ENCODE results near the gene PSPH. TPM values are rescaled to one million over a fixed set of nuclear protein-coding genes. Genes with fewer than 3 reads are reported as not detected.
A peak's percentile ranks its signal among the peaks of the same experiment; 100 is the strongest.

Gene PSPH
- total and polyA plus RNA-seq, 10 of the 15 experiments (the other 5 are each of a cell fraction or from before 2014, with no cell fraction given), result 5.2 to 36.4 (median 23.9) TPM

GRCh38 chr7:55966851-55967250 lies 84.4 kb downstream of the PSPH start:
- 87% methylated on average over 6 of the region's 6 CpGs for WGBS (ENCODE audit: insufficient coverage, insufficient replicate concordance, low lambda C conversion rate, missing lambda C conversion rate)
- no peak for ATAC-seq
- H3K27ac ChIP-seq (ENCODE audit: control insufficient read depth, insufficient read depth), result no peak overlapping the region

GRCh38 chr7:55965805-55966421 lies 85.3 kb downstream of the PSPH start:
- Histone ChIP-seq H3K36me3 (ENCODE audit: control insufficient read depth in 2 of 2, insufficient read depth in 2 of 2, low read length in 1 of 2) (no peaks in the 10 kb centered on the region; a peak in 1 of 4 replicates), H3K4me1 (ENCODE audit: control insufficient read depth, insufficient read depth, low read length) (peaks cover 6% of the 10 kb centered on the region), H4K20me1 (ENCODE audit: control insufficient read depth, insufficient read depth) (no peaks in the 10 kb centered on the region), H3K4me2 (ENCODE audit: control insufficient read depth, insufficient read depth) (peak overlapping the region; percentile 26), H2AFZ (ENCODE audit: control insufficient read depth, low read depth, low read length) (no peak overlapping the region), H3K4me3 (no peak overlapping the region), H3K79me2 (ENCODE audit: control insufficient read depth, insufficient read depth, low read length) (peaks cover 12% of the 10 kb centered on the region), H3K27me3 (replicated peaks in 1 of 2; ENCODE audit: control insufficient read depth in 2 of 2, insufficient read depth in 2 of 2, low read length in 1 of 2) (no peaks in the 10 kb centered on the region), H3K27ac (ENCODE audit: control insufficient read depth, insufficient read depth) (no peak overlapping the region), H3K9ac (ENCODE audit: control insufficient read depth, insufficient read depth, low read length) (no peak overlapping the region), H3K9me3 (replicated peaks; ENCODE audit: control insufficient read depth, insufficient read depth, low read length) (no peaks in the 10 kb centered on the region)
- POLR2A ChIA-PET, result no interaction called here
- ATAC-seq (no peak), FAIRE-seq (no peak), DNase-seq (ENCODE audit: low read depth, low spot score) (no peak)
- SMC1A ChIA-PET (ENCODE audit: uncharacterized antibody, unreplicated experiment), result interaction anchor here (0.9 to 2.2 kb wide), 2 partner anchors 11 to 325 kb away, joined by 3 to 6 read pairs; no protein-coding TSS in a partner anchor
- in situ Hi-C loops (cut with MboI) (loop anchor here (5.0 kb wide), 1 partner anchor 319 kb away; no protein-coding TSS in a partner anchor), intact Hi-C loops (cut with micrococcal nuclease; ENCODE audit: unreplicated experiment) (loop anchor here (5.0 to 10.0 kb wide), 3 partner anchors 96 to 661 kb away; partner anchors contain the start of gene SUMF2)
- BruUV-seq (replicated peaks), result no TSS peak
- TF ChIP-seq HDAC6 (IDR thresholded peaks at IDR 0.05; ENCODE audit: unreplicated experiment) (no peak), EZH2 (IDR thresholded peaks at IDR 0.05; ENCODE audit: borderline replicate concordance, control insufficient read depth, low read depth, low read length) (no peak), NFIC (IDR thresholded peaks at IDR 0.05; ENCODE audit: low read depth, low read length) (no peak), ZNF622 (IDR thresholded peaks at IDR 0.05) (no peak), JUNB (IDR thresholded peaks at IDR 0.05) (no peak), LARP7 (IDR thresholded peaks at IDR 0.05) (no peak), RAD51 (IDR thresholded peaks at IDR 0.05) (no peak), TCF12 (IDR thresholded peaks at IDR 0.05; ENCODE audit: low read depth, low read length) (no peak)
- RAD21 ChIA-PET (ENCODE audit: unreplicated experiment), result no interaction called here
- 97% methylated on average over 13 of the region's 13 CpGs for WGBS (ENCODE audit: insufficient coverage, insufficient replicate concordance, low lambda C conversion rate, missing lambda C conversion rate)
- CTCF ChIA-PET, result interaction anchor here (0.8 to 1.3 kb wide), 3 partner anchors 10 to 666 kb away, joined by 3 read pairs; no protein-coding TSS in a partner anchor

More at GRCh38 chr7:55966851-55967250, 84.4 kb downstream of the PSPH start:
- ChIA-PET POLR2A (no interaction called here), CTCF (interaction anchor here (1.0 to 1.3 kb wide), 2 partner anchors 108 to 325 kb away, joined by 3 read pairs; no protein-coding TSS in a partner anchor), RAD21 (ENCODE audit: unreplicated experiment) (no interaction called here), SMC1A (ENCODE audit: uncharacterized antibody, unreplicated experiment) (interaction anchor here (0.9 kb wide), 1 partner anchor 10 kb away, joined by 3 read pairs; no protein-coding TSS in a partner anchor)
- no peak for FAIRE-seq
- Histone ChIP-seq H3K4me1 (ENCODE audit: control insufficient read depth, insufficient read depth, low read length) (peaks cover 6% of the 10 kb centered on the region), H3K4me2 (ENCODE audit: control insufficient read depth, insufficient read depth) (no peak overlapping the region), H3K79me2 (ENCODE audit: control insufficient read depth, insufficient read depth, low read length) (peaks cover 12% of the 10 kb centered on the region), H3K9me3 (replicated peaks; ENCODE audit: control insufficient read depth, insufficient read depth, low read length) (no peaks in the 10 kb centered on the region), H4K20me1 (ENCODE audit: control insufficient read depth, insufficient read depth) (no peaks in the 10 kb centered on the region), H2AFZ (ENCODE audit: control insufficient read depth, low read depth, low read length) (no peak overlapping the region), H3K4me3 (no peak overlapping the region), H3K9ac (ENCODE audit: control insufficient read depth, insufficient read depth, low read length) (no peak overlapping the region), H3K36me3 (ENCODE audit: control insufficient read depth in 2 of 2, insufficient read depth in 2 of 2, low read length in 1 of 2) (no peaks in the 10 kb centered on the region; a peak in 1 of 4 replicates), H3K27me3 (replicated peaks in 1 of 2; ENCODE audit: control insufficient read depth in 2 of 2, insufficient read depth in 2 of 2, low read length in 1 of 2) (no peaks in the 10 kb centered on the region)
- in situ Hi-C loops (cut with MboI) (loop anchor here (5.0 kb wide), 1 partner anchor 320 kb away; no protein-coding TSS in a partner anchor), intact Hi-C loops (cut with micrococcal nuclease; ENCODE audit: unreplicated experiment) (loop anchor here (5.0 to 10.0 kb wide), 3 partner anchors 95 to 662 kb away; partner anchors contain the start of gene SUMF2)
- TSS peak; percentile 53 for BruUV-seq (replicated peaks)
- 0 out of 2 replicates have a peak, but pooled peaks have one; percentile 24 for TF ChIP-seq POLR2AphosphoS5 (IDR thresholded peaks at IDR 0.05; ENCODE audit: low read length)
- TF ChIP-seq TCF12 (IDR thresholded peaks at IDR 0.05; ENCODE audit: low read depth, low read length), result no peak
- DNase-seq (ENCODE audit: low read depth, low spot score), result no peak

Data from GM12878 (cell line).